Esophagus muscularis mucosa (tissue), 4 donors: ENCODE measurements around the gene PRKCE. TPM values are rescaled to one million over a fixed set of nuclear protein-coding genes. Genes with fewer than 3 reads are reported as not detected.

Source experiments
- DNase-seq: peaks from one replicate; pipeline ENCODE4 v3.0.0-alpha.2; 2017; ENCODE audit errors: extremely low spot score
- H3K27ac ChIP-seq, 4 donors: fragments of 200-600 bp; sonication (generic); replicated peaks in 1 of 4; 1 replicate in 3 of 4; 2 replicates in 1 of 4; pipeline ENCODE4 v1.5.1; 2016 to 2019; ENCODE audit warnings: mild to moderate bottlenecking in 1 of 4
- H3K27me3 ChIP-seq, 4 donors: fragments of 200-600 bp; sonication (generic); one replicate each; pipeline versions ENCODE4 v1.5.1 to v1.6.0; 2016 to 2019
- H3K36me3 ChIP-seq, 4 donors: fragments of 200-600 bp; sonication (generic); one replicate each; pipeline ENCODE4 v1.5.1; 2016 to 2019
- H3K4me1 ChIP-seq, 4 donors: fragments of 200-600 bp; sonication (generic); one replicate each; pipeline ENCODE4 v1.5.1; 2016 to 2019
- H3K4me3 ChIP-seq, 4 donors: fragments of 200-600 bp; sonication (generic); 1 replicate in 2 of 4; 2 replicates in 2 of 4; pipeline ENCODE4 v1.5.1; 2016 to 2019; ENCODE audit warnings: mild to moderate bottlenecking in 4 of 4, moderate library complexity in 1 of 4
- H3K9me3 ChIP-seq, 4 donors: fragments of 200-600 bp; sonication (generic); 1 replicate in 3 of 4; 2 replicates in 1 of 4; pipeline ENCODE4 v1.5.1; 2016 to 2019
- CTCF ChIP-seq, 3 experiments: fragments of 200-600 bp in 2 of 3; fragments of 450-650 bp in 1 of 3; sonication (generic) in 2 of 3; IDR thresholded peaks; one replicate each; pipeline ENCODE4 v1.5.1; 2017 to 2019; ENCODE audit warnings: antibody characterized with exemption in 3 of 3, mild to moderate bottlenecking in 2 of 3, moderate library complexity in 1 of 3
- EP300 ChIP-seq: sonication (generic); formaldehyde crosslinking; IDR thresholded peaks from one replicate; pipeline ENCODE4 v1.6.1; 2017; ENCODE audit warnings: antibody characterized with exemption
- POLR2A ChIP-seq: fragments of 450-650 bp; IDR thresholded peaks from one replicate; pipeline ENCODE4 v1.6.1; 2017; ENCODE audit warnings: antibody characterized with exemption, moderate library complexity, mild to moderate bottlenecking, low read depth
- POLR2AphosphoS5 ChIP-seq, 2 donors: sonication (generic); formaldehyde crosslinking; IDR thresholded peaks; one replicate each; pipeline ENCODE4 v1.6.1; 2017; ENCODE audit warnings: antibody characterized with exemption in 2 of 2
- WGBS: methylation state at CpG from one replicate; pipeline ENCODE4 v1.1.5; 2018; 5-methylcytosine and 5-hydroxymethylcytosine counted together
- intact Hi-C: fragments of 100-400 bp; cut with DNase I; formaldehyde crosslinking; loops from one replicate; pipeline ENCODE4 v1.15.1; 2023
- total RNA-seq, 4 donors: library from RNA; depleted of rRNA; stranded (reverse); fragments of >200 nt; gene quantifications; one replicate each; pipeline versions ENCODE4 v1.1.0 to v1.2.1, GENCODE V29; 2016

Gene PRKCE
- total RNA-seq, 4 donors from 2014 or later: 11.6 to 21.1 (median 13.0) TPM

- peak overlapping the region; percentile 21 to 69 (median 54) for H3K27ac ChIP-seq
- H3K9me3 ChIP-seq: no peaks in the 10 kb centered on the region
- intact Hi-C loops: no loop called here
- WGBS: 70% methylated on average over 10 of the region's 10 CpGs
- H3K27me3 ChIP-seq: no peaks in the 10 kb centered on the region
- H3K4me3 ChIP-seq: no peak overlapping the region
- no peak for TF ChIP-seq POLR2A
- TF ChIP-seq POLR2AphosphoS5 (IDR thresholded peaks at IDR 0.05): peak in 1 of 2 donors; percentile 50
- TF ChIP-seq CTCF (IDR thresholded peaks at IDR 0.05): peak in 2 of 3 experiments; percentile 6 to 27
- TF ChIP-seq EP300: no peak
- peaks cover 14 to 62% (median 54%) of the 10 kb centered on the region in 4 donors for H3K4me1 ChIP-seq
- H3K36me3 ChIP-seq: no peaks in the 10 kb centered on the region
- DNase-seq: no peak
These were observed 49.0 kb downstream of the PRKCE start for GRCh38 chr2:45700407-45701013.

GRCh38 chr2:45705233-45705632 lies 53.8 kb downstream of the PRKCE start:
- no peaks in the 10 kb centered on the region for H3K27me3 ChIP-seq
- no peak for DNase-seq
- intact Hi-C loops: loop anchor here (5.0 kb wide), 1 partner anchor 62 kb away; no protein-coding TSS in a partner anchor
- H3K4me3 ChIP-seq: no peak overlapping the region
- 78% methylated on average over 4 of the region's 5 CpGs for WGBS
- H3K4me1 ChIP-seq: peaks cover 21 to 66% (median 61%) of the 10 kb centered on the region in 4 donors
- H3K9me3 ChIP-seq: no peaks in the 10 kb centered on the region
- TF ChIP-seq CTCF (IDR thresholded peaks at IDR 0.05) (no peak), POLR2AphosphoS5 (IDR thresholded peaks at IDR 0.05) (no peak), POLR2A (no peak), EP300 (no peak)
- H3K36me3 ChIP-seq: no peaks in the 10 kb centered on the region
- H3K27ac ChIP-seq: peak overlapping the region; percentile 38 to 70 (median 59)

GRCh38 chr2:45706033-45706432 lies 54.6 kb downstream of the PRKCE start:
- H3K27ac ChIP-seq: peak overlapping the region; percentile 38 to 70 (median 59)
- no peak overlapping the region for H3K4me3 ChIP-seq
- TF ChIP-seq POLR2AphosphoS5 (IDR thresholded peaks at IDR 0.05) (no peak), EP300 (no peak), CTCF (IDR thresholded peaks at IDR 0.05) (no peak), POLR2A (no peak)
- no peak for DNase-seq
- H3K4me1 ChIP-seq: peaks cover 21 to 64% (median 54%) of the 10 kb centered on the region in 4 donors
- intact Hi-C loops: loop anchor here (5.0 kb wide), 1 partner anchor 61 kb away; no protein-coding TSS in a partner anchor
- H3K36me3 ChIP-seq: no peaks in the 10 kb centered on the region
- no peaks in the 10 kb centered on the region for H3K27me3 ChIP-seq
- H3K9me3 ChIP-seq: no peaks in the 10 kb centered on the region

GRCh38 chr2:45707006-45707405 lies 55.5 kb downstream of the PRKCE start:
- H3K36me3 ChIP-seq: no peaks in the 10 kb centered on the region
- no peaks in the 10 kb centered on the region for H3K27me3 ChIP-seq
- intact Hi-C loops: loop anchor here (5.0 kb wide), 1 partner anchor 60 kb away; no protein-coding TSS in a partner anchor
- no peaks in the 10 kb centered on the region for H3K9me3 ChIP-seq
- H3K27ac ChIP-seq: no peak overlapping the region
- WGBS: 78% methylated on average over 3 of the region's 3 CpGs
- no peak overlapping the region for H3K4me3 ChIP-seq
- no peak for DNase-seq
- TF ChIP-seq CTCF (IDR thresholded peaks at IDR 0.05) (no peak), POLR2AphosphoS5 (IDR thresholded peaks at IDR 0.05) (no peak), EP300 (no peak), POLR2A (no peak)
- H3K4me1 ChIP-seq: peaks cover 21 to 64% (median 54%) of the 10 kb centered on the region in 4 donors
